Epithelial cell of esophagus (primary cell): ENCODE measurements around the gene ARID3A.
"Not testable (repeated sequence)": the region's sequence is repeated elsewhere in the genome, so short reads cannot be mapped to it uniquely, and the experiment has no call there.

Experiments
- DNase-seq: peaks from one replicate; pipeline ENCODE4 v3.0.0; 2010; ENCODE audit warnings: low read depth
- H3K4me3 ChIP-seq: 2 replicates; pipeline ENCODE4 v1.5.1; 2011; ENCODE audit warnings: mild to moderate bottlenecking, low read length, control low read depth
- TF ChIP-seq, protein P1 (sequence below): IDR thresholded peaks from 2 replicates; pipeline ENCODE4 v1.5.1; 2011; ENCODE audit warnings: low read depth, mild to moderate bottlenecking, low read length, control low read depth, inconsistent platforms; ENCODE audit not compliant: insufficient read depth; ENCODE audit errors: missing control alignments

The ARID3A gene

GRCh38 chr19:887599-887998, 38.2 kb upstream of the ARID3A start:
- H3K4me3 ChIP-seq: no peak overlapping the region
- no peak for DNase-seq
- TF ChIP-seq, protein P1, sequence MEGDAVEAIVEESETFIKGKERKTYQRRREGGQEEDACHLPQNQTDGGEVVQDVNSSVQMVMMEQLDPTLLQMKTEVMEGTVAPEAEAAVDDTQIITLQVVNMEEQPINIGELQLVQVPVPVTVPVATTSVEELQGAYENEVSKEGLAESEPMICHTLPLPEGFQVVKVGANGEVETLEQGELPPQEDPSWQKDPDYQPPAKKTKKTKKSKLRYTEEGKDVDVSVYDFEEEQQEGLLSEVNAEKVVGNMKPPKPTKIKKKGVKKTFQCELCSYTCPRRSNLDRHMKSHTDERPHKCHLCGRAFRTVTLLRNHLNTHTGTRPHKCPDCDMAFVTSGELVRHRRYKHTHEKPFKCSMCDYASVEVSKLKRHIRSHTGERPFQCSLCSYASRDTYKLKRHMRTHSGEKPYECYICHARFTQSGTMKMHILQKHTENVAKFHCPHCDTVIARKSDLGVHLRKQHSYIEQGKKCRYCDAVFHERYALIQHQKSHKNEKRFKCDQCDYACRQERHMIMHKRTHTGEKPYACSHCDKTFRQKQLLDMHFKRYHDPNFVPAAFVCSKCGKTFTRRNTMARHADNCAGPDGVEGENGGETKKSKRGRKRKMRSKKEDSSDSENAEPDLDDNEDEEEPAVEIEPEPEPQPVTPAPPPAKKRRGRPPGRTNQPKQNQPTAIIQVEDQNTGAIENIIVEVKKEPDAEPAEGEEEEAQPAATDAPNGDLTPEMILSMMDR: no peak

DNA sequence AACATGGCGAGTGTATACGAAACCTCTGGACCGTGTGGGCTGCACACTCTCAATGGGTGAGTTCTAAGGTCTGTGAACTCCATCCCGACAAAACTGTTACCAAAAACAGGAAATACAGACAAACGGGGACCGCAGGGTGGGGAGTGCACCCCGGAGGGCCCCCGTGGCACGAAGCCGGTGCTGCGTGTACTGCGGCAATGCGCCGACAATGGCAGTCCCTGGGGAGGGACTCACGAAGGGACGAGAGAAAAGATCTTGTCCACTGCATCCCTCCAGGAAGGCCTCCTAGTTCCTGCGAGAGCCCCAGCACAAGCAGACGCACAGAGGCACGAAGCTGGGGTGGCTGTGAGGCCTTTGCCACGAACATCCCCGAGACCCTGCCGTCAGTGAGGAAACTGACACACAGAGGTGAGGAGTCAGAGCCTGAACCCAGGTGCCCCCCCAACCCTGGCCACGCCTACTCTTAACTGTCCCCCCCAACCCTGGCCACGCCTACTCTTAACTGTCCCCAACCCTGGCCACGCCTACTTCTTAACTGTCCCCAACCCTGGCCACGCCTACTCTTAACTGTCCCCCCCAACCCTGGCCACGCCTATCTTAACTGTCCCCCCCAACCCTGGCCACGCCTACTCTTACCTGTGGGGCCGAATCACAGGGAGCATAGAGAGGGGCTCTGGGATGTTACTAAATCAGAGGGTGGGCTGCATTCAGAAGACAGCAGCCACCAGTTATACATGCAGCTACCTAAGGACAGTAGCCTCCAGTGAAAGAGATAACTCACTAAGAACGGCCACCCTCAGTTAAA, 37.1 kb upstream of the ARID3A start:
- no peak overlapping the region for H3K4me3 ChIP-seq

DNA sequence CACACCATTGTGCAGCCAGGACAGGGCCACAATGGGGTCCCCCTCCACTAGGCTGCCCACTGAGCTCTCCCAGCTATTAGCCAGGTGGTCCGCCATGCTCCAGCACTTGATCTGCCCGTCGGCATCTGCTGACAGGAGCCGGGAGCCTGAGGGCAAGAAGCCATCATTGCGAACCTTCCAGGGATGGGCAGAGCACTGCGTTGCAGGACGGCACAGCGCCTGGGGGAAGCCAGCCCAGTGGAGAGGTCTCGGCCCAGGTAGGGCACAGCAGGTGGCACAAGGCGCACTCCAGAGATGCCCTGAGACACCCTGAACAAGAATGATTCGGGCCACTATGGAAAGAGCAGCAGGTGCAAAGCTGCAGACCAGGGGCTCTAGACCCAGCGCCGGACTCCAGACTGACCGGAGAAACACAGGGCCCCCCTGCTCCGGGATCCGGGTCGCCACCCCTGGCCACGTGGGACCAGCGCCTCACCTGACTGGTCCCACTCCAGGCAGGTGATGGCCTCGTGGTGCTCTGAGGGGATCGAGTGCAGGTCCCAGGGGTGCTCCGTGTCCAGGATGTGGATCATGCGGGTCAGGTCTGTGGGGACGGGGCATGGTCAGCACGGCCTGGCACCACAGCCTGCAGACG, 36.1 kb upstream of the ARID3A start:
- no peak overlapping the region for H3K4me3 ChIP-seq
- TF ChIP-seq, protein P1: no peak

More for the DNA sequence above, 37.1 kb upstream of the ARID3A start:
- DNase-seq: no peak
- TF ChIP-seq, protein P1: no peak

GRCh38 chr19:890831-891230, 35.0 kb upstream of the ARID3A start:
- no peak for DNase-seq
- H3K4me3 ChIP-seq: no peak overlapping the region
- TF ChIP-seq, protein P1: no peak

More for the DNA sequence above, 36.1 kb upstream of the ARID3A start:
- no peak for DNase-seq

DNA sequence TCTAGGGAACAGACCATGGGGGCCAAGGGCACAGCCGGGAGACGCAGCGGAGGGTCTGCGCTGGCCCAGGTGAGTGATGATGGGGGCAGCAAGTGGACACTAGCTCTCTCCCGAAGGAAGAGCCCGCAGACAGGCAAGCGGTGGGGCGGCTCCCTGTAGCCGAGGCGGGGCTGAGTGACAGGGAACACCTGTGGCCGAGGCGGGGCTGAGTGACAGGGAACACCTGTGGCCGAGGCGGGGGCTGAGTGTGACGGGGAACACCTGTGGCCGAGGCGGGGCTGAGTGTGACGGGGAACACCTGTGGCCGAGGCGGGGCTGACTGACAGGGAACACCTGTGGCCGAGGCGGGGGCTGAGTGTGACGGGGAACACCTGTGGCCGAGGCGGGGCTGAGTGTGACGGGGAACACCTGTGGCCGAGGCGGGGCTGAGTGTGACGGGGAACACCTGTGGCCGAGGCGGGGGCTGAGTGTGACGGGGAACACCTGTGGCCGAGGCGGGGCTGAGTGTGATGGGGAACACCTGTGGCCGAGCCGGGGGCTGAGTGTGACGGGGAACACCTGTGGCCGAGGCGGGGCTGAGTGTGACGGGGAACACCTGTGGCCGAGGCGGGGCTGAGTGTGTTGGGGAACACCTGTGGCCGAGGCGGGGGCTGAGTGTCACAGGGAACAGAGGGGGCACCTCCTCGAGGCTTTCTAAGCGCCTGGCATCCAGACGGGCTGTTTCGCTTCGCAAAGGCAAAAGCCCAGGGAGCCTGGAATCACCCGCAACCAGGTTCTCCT, 34.2 kb upstream of the ARID3A start:
- not testable (repeated sequence) for DNase-seq
- H3K4me3 ChIP-seq: peak overlapping the region; percentile 79

GRCh38 chr19:892243-892893, 33.5 kb upstream of the ARID3A start:
- no peak for DNase-seq
- TF ChIP-seq, protein P1: no peak
- H3K4me3 ChIP-seq: peak overlapping the region; percentile 79
